Left ventricle myocardium inferior (tissue), 1 donor: ENCODE results near the gene ENAM. TPM values are rescaled to one million over a fixed set of nuclear protein-coding genes. Genes with fewer than 3 reads are reported as not detected.

ENCODE experiments used
- DNase-seq: peaks from one replicate; pipeline ENCODE4 v3.0.0-alpha.2; 2020
- H3K27ac ChIP-seq: fragments of 200-600 bp; replicated peaks from 2 replicates; pipeline ENCODE4 v1.8.0; 2021
- H3K27me3 ChIP-seq: fragments of 200-600 bp; 2 replicates; pipeline ENCODE4 v1.8.0; 2021; ENCODE audit warnings: low read depth
- H3K36me3 ChIP-seq: fragments of 200-600 bp; 2 replicates; pipeline ENCODE4 v1.8.0; 2021
- H3K4me1 ChIP-seq: fragments of 200-600 bp; 2 replicates; pipeline ENCODE4 v1.8.0; 2021
- H3K4me3 ChIP-seq: fragments of 200-600 bp; 2 replicates; pipeline ENCODE4 v1.8.0; 2021; ENCODE audit warnings: mild to moderate bottlenecking, moderate library complexity
- H3K9me3 ChIP-seq: fragments of 200-600 bp; replicated peaks from 2 replicates; pipeline ENCODE4 v1.8.0; 2021
- CTCF ChIP-seq: fragments of 200-600 bp; IDR thresholded peaks from 2 replicates; pipeline ENCODE4 v1.8.0; 2021; ENCODE audit warnings: antibody characterized with exemption, mild to moderate bottlenecking, borderline replicate concordance
- intact Hi-C: fragments of 100-400 bp; cut with micrococcal nuclease; formaldehyde crosslinking; loops from one replicate; pipeline ENCODE4 v1.11.0; 2022
- total RNA-seq: library from RNA; stranded (reverse); fragmentation: NEBNext Ultra II Directional; extraction: Animal tissue kit (Norgen Biotek cat#: 25700); gene quantifications from one replicate; pipeline ENCODE4 v1.2.1, GENCODE V29; 2021
- donor health status: DM: no; HTN: yes; CAD: no; lungs with severe emphysema.

ENAM gene
- total RNA-seq, 1 donor from 2014 or later: 6.2 TPM

GRCh38 chr4:70627620-70628019 lies 924 bp upstream of the ENAM start:
- Histone ChIP-seq H3K27ac (no peak overlapping the region), H3K4me1 (no peaks in the 10 kb centered on the region), H3K4me3 (no peak overlapping the region), H3K36me3 (no peaks in the 10 kb centered on the region), H3K27me3 (no peaks in the 10 kb centered on the region), H3K9me3 (no peaks in the 10 kb centered on the region)
- no peak for TF ChIP-seq CTCF
- intact Hi-C loops: no loop called here
- DNase-seq: no peak

- H3K36me3 ChIP-seq: no peaks in the 10 kb centered on the region
- TF ChIP-seq CTCF: no peak
- no peaks in the 10 kb centered on the region for H3K27me3 ChIP-seq
- DNase-seq: no peak
- no peak overlapping the region for H3K4me3 ChIP-seq
- intact Hi-C loops: no loop called here
- H3K9me3 ChIP-seq: no peaks in the 10 kb centered on the region
- no peak overlapping the region for H3K27ac ChIP-seq
- H3K4me1 ChIP-seq: no peaks in the 10 kb centered on the region
Measured at GRCh38 chr4:70629469-70630090, 1.0 kb downstream of the ENAM start.

GRCh38 chr4:70630162-70630561 lies 1.6 kb downstream of the ENAM start:
- H3K27me3 ChIP-seq: no peaks in the 10 kb centered on the region
- intact Hi-C loops: no loop called here
- no peak overlapping the region for H3K4me3 ChIP-seq
- H3K9me3 ChIP-seq: no peaks in the 10 kb centered on the region
- no peak overlapping the region for H3K27ac ChIP-seq
- no peaks in the 10 kb centered on the region for H3K4me1 ChIP-seq
- no peak for DNase-seq
- no peaks in the 10 kb centered on the region for H3K36me3 ChIP-seq
- TF ChIP-seq CTCF: no peak

- Histone ChIP-seq H3K36me3 (no peaks in the 10 kb centered on the region), H3K4me1 (peaks cover 3% of the 10 kb centered on the region), H3K4me3 (no peak overlapping the region), H3K27me3 (no peaks in the 10 kb centered on the region), H3K9me3 (no peaks in the 10 kb centered on the region), H3K27ac (no peak overlapping the region)
- TF ChIP-seq CTCF: no peak
- intact Hi-C loops: no loop called here
- DNase-seq: no peak
Measured at GRCh38 chr4:70632028-70632427, 3.5 kb downstream of the ENAM start.

- DNase-seq: no peak
- Histone ChIP-seq H3K36me3 (no peaks in the 10 kb centered on the region), H3K27ac (no peak overlapping the region), H3K9me3 (no peaks in the 10 kb centered on the region), H3K4me3 (no peak overlapping the region), H3K27me3 (no peaks in the 10 kb centered on the region), H3K4me1 (peaks cover 14% of the 10 kb centered on the region)
- no peak for TF ChIP-seq CTCF
- intact Hi-C loops: no loop called here
Measured at GRCh38 chr4:70634482-70634881, 5.9 kb downstream of the ENAM start.
